H1 (cell line): Measurements from ENCODE around the gene TOMM34. TPM values are rescaled to one million over a fixed set of nuclear protein-coding genes. Genes with fewer than 3 reads are reported as not detected.

Source experiments
- CTCF ChIA-PET: fragments of 300-600 bp; sonication (Branson Sonifier 250); formaldehyde crosslinking; loops from one replicate; lab custom pipeline; 2021; ENCODE audit not compliant: partially characterized antibody; lab: Charles Lee
- POLR2A ChIA-PET: fragments of 300-600 bp; sonication (Branson Sonifier 250); formaldehyde crosslinking; loops from one replicate; lab custom pipeline; 2021; ENCODE audit warnings: inconsistent platforms; ENCODE audit not compliant: partially characterized antibody; lab: Charles Lee
- DNase-seq, 2 experiments: peaks; one replicate each; pipeline versions ENCODE4 v3.0.0 to v3.0.0-alpha.2; 2010 to 2022; ENCODE audit warnings: low spot score in 2 of 2, low read depth in 1 of 2, mixed read lengths in 1 of 2
- FAIRE-seq: peaks from 2 replicates; lab custom pipeline; 2011; peaks lifted over from hg19 to GRCh38; lab: Jason Lieb, UNC
- H2AFZ ChIP-seq: 2 replicates; pipeline ENCODE4 v1.8.1; 2012; ENCODE audit warnings: low read length, inconsistent platforms
- H2AK5ac ChIP-seq: 2 replicates; pipeline ENCODE4 v1.6.1; 2013; ENCODE audit warnings: low read depth, low read length
- H2BK120ac ChIP-seq: replicated peaks from 2 replicates; pipeline ENCODE3; 2013; ENCODE audit warnings: low read depth, low read length, inconsistent platforms
- H2BK12ac ChIP-seq: 2 replicates; pipeline ENCODE4 v1.6.1; 2013; ENCODE audit warnings: low read depth, low read length
- H2BK15ac ChIP-seq: 2 replicates; pipeline ENCODE4 v1.6.1; 2013; ENCODE audit warnings: low read length
- H2BK20ac ChIP-seq: 2 replicates; pipeline ENCODE4 v1.6.1; 2013; ENCODE audit warnings: low read length
- H2BK5ac ChIP-seq: 2 replicates; pipeline ENCODE4 v1.6.1; 2013; ENCODE audit warnings: low read depth, low read length
- H3K14ac ChIP-seq: 2 replicates; pipeline ENCODE4 v1.6.1; 2013; ENCODE audit warnings: inconsistent platforms; ENCODE audit not compliant: insufficient read length
- H3K18ac ChIP-seq: 2 replicates; pipeline ENCODE4 v1.6.1; 2013; ENCODE audit warnings: low read length; ENCODE audit errors: extremely low read depth
- H3K23ac ChIP-seq: 2 replicates; pipeline ENCODE4 v1.6.1; 2013; ENCODE audit warnings: inconsistent platforms; ENCODE audit not compliant: insufficient read length
- H3K23me2 ChIP-seq: 2 replicates; pipeline ENCODE4 v1.6.1; 2013; ENCODE audit warnings: low read depth, low read length
- H3K27ac ChIP-seq: 2 replicates; pipeline ENCODE4 v1.6.1; 2011; ENCODE audit warnings: low read depth, low read length, inconsistent platforms
- H3K27me3 ChIP-seq, 4 experiments: replicated peaks in 1 of 4; 1 replicate in 1 of 4; 2 replicates in 3 of 4; pipeline versions ENCODE4 v1.6.1 to v1.8.1; 2011 to 2013; ENCODE audit warnings: low read length in 3 of 4, mild to moderate bottlenecking in 3 of 4, inconsistent platforms in 2 of 4, mixed read lengths in 2 of 4, moderate library complexity in 1 of 4; ENCODE audit not compliant: control insufficient read depth in 3 of 4, insufficient read depth in 3 of 4; ENCODE audit errors: extremely low read depth in 1 of 4
- H3K36me3 ChIP-seq, 4 experiments: 2 replicates each; pipeline versions ENCODE4 v1.6.1 to v1.8.1; 2011 to 2013; ENCODE audit warnings: mild to moderate bottlenecking in 4 of 4, low read length in 3 of 4, moderate library complexity in 2 of 4, control low read depth in 1 of 4, inconsistent platforms in 1 of 4; ENCODE audit not compliant: insufficient read depth in 4 of 4, control insufficient read depth in 2 of 4
- H3K4ac ChIP-seq: replicated peaks from 2 replicates; pipeline ENCODE3; 2013; ENCODE audit warnings: low read length, low read depth, mixed read lengths, inconsistent platforms; ENCODE audit not compliant: insufficient read length
- H3K4me1 ChIP-seq, 4 experiments: replicated peaks in 1 of 4; 1 replicate in 1 of 4; 2 replicates in 3 of 4; pipeline versions ENCODE4 v1.6.1 to v1.8.1; 2011 to 2013; ENCODE audit warnings: low read length in 3 of 4, inconsistent platforms in 2 of 4, mixed read lengths in 1 of 4; ENCODE audit not compliant: insufficient read depth in 4 of 4, control insufficient read depth in 3 of 4
- H3K4me2 ChIP-seq, 2 experiments: 2 replicates each; pipeline versions ENCODE4 v1.6.1 to v1.8.1; 2011 to 2013; ENCODE audit warnings: low read depth in 2 of 2, low read length in 2 of 2, control low read depth in 1 of 2, inconsistent platforms in 1 of 2, mild to moderate bottlenecking in 1 of 2; ENCODE audit not compliant: insufficient read depth in 1 of 2
- H3K4me3 ChIP-seq, 4 experiments: fragments of 200-600, 300-600 bp in 1 of 4; sonication (generic), shearing (Covaris generic), sonication (Bioruptor Twin) in 1 of 4; 2 replicates each; pipeline versions ENCODE4 v1.5.1 to v1.8.1; 2011 to 2016; ENCODE audit warnings: low read length in 4 of 4, low read depth in 3 of 4, control low read depth in 2 of 4, inconsistent platforms in 2 of 4, mild to moderate bottlenecking in 2 of 4, mixed read lengths in 1 of 4, moderate library complexity in 1 of 4; ENCODE audit not compliant: insufficient read depth in 2 of 4; ENCODE audit errors: extremely low read depth in 1 of 4
- H3K56ac ChIP-seq: replicated peaks from 2 replicates; pipeline ENCODE3; 2013; ENCODE audit warnings: low read depth, mild to moderate bottlenecking, mixed read lengths, low read length, inconsistent platforms; ENCODE audit not compliant: insufficient read length
- H3K79me1 ChIP-seq: 2 replicates; pipeline ENCODE4 v1.6.1; 2013; ENCODE audit warnings: low read depth, low read length, control low read depth
- H3K79me2 ChIP-seq, 2 experiments: 2 replicates each; pipeline versions ENCODE4 v1.6.1 to v1.8.1; 2012 to 2013; ENCODE audit warnings: low read length in 2 of 2, mild to moderate bottlenecking in 2 of 2, inconsistent platforms in 1 of 2; ENCODE audit not compliant: insufficient read depth in 2 of 2, control insufficient read depth in 1 of 2
- H3K9ac ChIP-seq, 4 experiments: replicated peaks in 1 of 4; 1 replicate in 1 of 4; 2 replicates in 3 of 4; pipeline versions ENCODE4 v1.6.1 to v1.8.1; 2011 to 2013; ENCODE audit warnings: low read depth in 3 of 4, low read length in 3 of 4, control low read depth in 2 of 4, mild to moderate bottlenecking in 2 of 4, moderate library complexity in 2 of 4, inconsistent platforms in 1 of 4; ENCODE audit errors: extremely low read depth in 1 of 4
- H3K9me3 ChIP-seq, 2 experiments: 2 replicates each; pipeline versions ENCODE4 v1.6.1 to v1.8.1; 2012 to 2013; ENCODE audit warnings: mild to moderate bottlenecking in 2 of 2, moderate library complexity in 2 of 2, control low read depth in 1 of 2, inconsistent platforms in 1 of 2, low read depth in 1 of 2, low read length in 1 of 2, mixed read lengths in 1 of 2; ENCODE audit not compliant: insufficient read depth in 2 of 2
- H4K20me1 ChIP-seq, 2 experiments: replicated peaks in 1 of 2; 2 replicates each; pipeline versions ENCODE3 to v1.8.1; 2011 to 2013; ENCODE audit warnings: inconsistent platforms in 2 of 2, low read length in 2 of 2, mild to moderate bottlenecking in 1 of 2; ENCODE audit not compliant: insufficient read depth in 2 of 2, control insufficient read depth in 1 of 2
- H4K5ac ChIP-seq: 2 replicates; pipeline ENCODE4 v1.6.1; 2013; ENCODE audit warnings: low read length, low read depth, mixed read lengths, inconsistent platforms; ENCODE audit not compliant: insufficient read length
- H4K8ac ChIP-seq: 2 replicates; pipeline ENCODE4 v1.8.0; 2013; ENCODE audit warnings: mild to moderate bottlenecking, moderate library complexity, low read length, inconsistent platforms; ENCODE audit not compliant: insufficient read depth; ENCODE audit errors: extremely low read depth
- H4K91ac ChIP-seq: replicated peaks from 2 replicates; pipeline ENCODE3; 2013; ENCODE audit warnings: low read length, mixed read lengths, inconsistent platforms; ENCODE audit not compliant: insufficient read length
- ASH2L ChIP-seq: fragments of 200-600, 300-600 bp; sonication (generic); IDR thresholded peaks from one replicate; pipeline ENCODE4 v1.7.1; 2017; ENCODE audit warnings: low read length
- ATF3 ChIP-seq: IDR thresholded peaks from 2 replicates; pipeline ENCODE4 v1.6.1; 2011; ENCODE audit warnings: low read depth, mild to moderate bottlenecking, low read length; ENCODE audit not compliant: insufficient read depth
- CEBPB ChIP-seq: IDR thresholded peaks from 2 replicates; pipeline ENCODE4 v1.6.1; 2012; ENCODE audit warnings: low read depth, low read length
- CHD2 ChIP-seq: IDR thresholded peaks from 2 replicates; pipeline ENCODE4 v1.6.1; 2012; ENCODE audit warnings: low read length, improper control_type of control experiment
- GABPA ChIP-seq: IDR thresholded peaks from 2 replicates; pipeline ENCODE4 v1.6.1; 2011; ENCODE audit warnings: mild to moderate bottlenecking, low read length, moderate library complexity, borderline replicate concordance; ENCODE audit not compliant: insufficient read depth
- HDAC6 ChIP-seq: IDR thresholded peaks from one replicate; pipeline ENCODE4 v1.7.1; 2012; ENCODE audit warnings: low read depth, mild to moderate bottlenecking, inconsistent platforms, low read length, moderate library complexity
- NANOG ChIP-seq: IDR thresholded peaks from 2 replicates; pipeline ENCODE4 v1.6.1; 2011; ENCODE audit warnings: low read length, low read depth, mild to moderate bottlenecking, inconsistent platforms; ENCODE audit not compliant: insufficient read depth, poor library complexity, severe bottlenecking
- SIN3A ChIP-seq, 2 experiments: IDR thresholded peaks in 1 of 2; conservative IDR thresholded peaks in 1 of 2; 2 replicates each; pipeline ENCODE4 v1.6.1; 2011 to 2012; ENCODE audit warnings: low read length in 2 of 2, improper control_type of control experiment in 1 of 2, low read depth in 1 of 2, mild to moderate bottlenecking in 1 of 2
- TAF7 ChIP-seq: optimal IDR thresholded peaks from 2 replicates; pipeline ENCODE3; 2011; ENCODE audit warnings: low read depth, mild to moderate bottlenecking, inconsistent platforms, low read length, moderate library complexity, borderline replicate concordance
- WGBS, 2 experiments: shearing (Covaris generic) in 1 of 2; methylation state at CpG; one replicate each; pipeline versions ENCODE4 v1.1.6 to v1.1.7; 2013 to 2015; ENCODE audit warnings: low lambda C conversion rate in 2 of 2, mixed read lengths in 2 of 2, inconsistent platforms in 1 of 2, low coverage in 1 of 2, missing lambda C conversion rate in 1 of 2; ENCODE audit not compliant: insufficient replicate concordance in 2 of 2, insufficient coverage in 1 of 2, insufficient read length in 1 of 2; ENCODE audit errors: extremely low coverage in 1 of 2, missing lambda C conversion rate in 1 of 2; 5-methylcytosine and 5-hydroxymethylcytosine counted together
- polyA plus RNA-seq, 7 experiments: library from polyadenylated mRNA; depleted of rRNA in 3 of 7; stranded (reverse) in 5 of 7; unstranded in 2 of 7; fragments of >200 nt in 5 of 7; fragments of 200-250 nt in 2 of 7; gene quantifications; 1 replicate in 5 of 7; 2 replicates in 1 of 7; 4 replicates in 1 of 7; pipeline versions ENCODE4 v1.2.1 to v1.2.3, GENCODE V29; 2011 to 2013; ENCODE audit warnings: missing spikeins in 2 of 7, mixed read lengths in 2 of 7
- total RNA-seq: library from RNA; stranded (reverse); fragmentation: NEBNext Ultra II Directional; extraction: Animal tissue kit (Norgen Biotek cat#: 25700); gene quantifications from 2 replicates; pipeline ENCODE4 v1.2.1, GENCODE V29; 2021

The TOMM34 gene
- total and polyA plus RNA-seq, 2 of the 8 experiments (the other 6 are each of a cell fraction or from before 2014, with no cell fraction given) = 32.1 to 35.1 TPM

GRCh38 chr20:44958276-44958675 lies 1.9 kb downstream of the TOMM34 start:
- no peak for FAIRE-seq
- no peak overlapping the region for H3K9ac ChIP-seq
- WGBS, 2 experiments = 91% methylated on average over 8 of the region's 8 CpGs; no CpG with 5 or more reads in 1 of the 2 experiments

More at GRCh38 chr20:44958276-44958675, 1.9 kb downstream of the TOMM34 start:
- H4K20me1 ChIP-seq = peaks cover 2 to 6% of the 10 kb centered on the region in 2 experiments
- no peak for DNase-seq
- no peak overlapping the region for H3K14ac ChIP-seq
- H3K36me3 ChIP-seq = peaks cover 11 to 33% (median 24%) of the 10 kb centered on the region in 4 experiments
- no peak overlapping the region for H2BK20ac ChIP-seq
- peaks cover 0 to 7% (median 2%) of the 10 kb centered on the region in 4 experiments; a peak in 3 of 7 replicates for H3K27me3 ChIP-seq
- H2BK12ac ChIP-seq = no peak overlapping the region
- H3K27ac ChIP-seq = no peak overlapping the region
- no peak overlapping the region for H3K23ac ChIP-seq
- no peak overlapping the region for H2AK5ac ChIP-seq
- H3K18ac ChIP-seq = no peak overlapping the region
- no peak overlapping the region; a peak in 1 of 4 replicates for H3K4me2 ChIP-seq
- no peak overlapping the region for H3K56ac ChIP-seq
- H2AFZ ChIP-seq = no peak overlapping the region
- H2BK15ac ChIP-seq = no peak overlapping the region
- H2BK5ac ChIP-seq = no peak overlapping the region
- no peak for TF ChIP-seq TAF7
- TF ChIP-seq HDAC6 = no peak
- no peak for TF ChIP-seq CHD2
- no peak for TF ChIP-seq NANOG
- TF ChIP-seq SIN3A (conservative IDR thresholded peaks at IDR 0.05 in 1 of 2, IDR thresholded peaks at IDR 0.05 in 1 of 2; ENCODE audit: low read depth in 1 of 2, low read length in 2 of 2) = no peak
- no peak for TF ChIP-seq ATF3
- no peak for TF ChIP-seq GABPA
- TF ChIP-seq ASH2L = no peak
- TF ChIP-seq CEBPB = no peak
- 0 out of 8 replicates have a peak overlapping the region, but pooled peaks of 1 of the 4 experiments have one; percentile 79 for H3K4me3 ChIP-seq
- no peaks in the 10 kb centered on the region for H3K9me3 ChIP-seq
- no peak overlapping the region for H4K5ac ChIP-seq
- no peak overlapping the region for H3K4ac ChIP-seq
- no peak overlapping the region for H2BK120ac ChIP-seq
- no peak overlapping the region for H4K91ac ChIP-seq
- no peak overlapping the region for H4K8ac ChIP-seq
- H3K4me1 ChIP-seq = peaks cover 0 to 10% (median 4%) of the 10 kb centered on the region in 4 experiments; a peak in 5 of 7 replicates
- POLR2A ChIA-PET = interaction anchor here (1.0 to 1.1 kb wide), 2 partner anchors 15 to 75 kb away, joined by 3 to 4 read pairs; no protein-coding TSS in a partner anchor
- H3K79me1 ChIP-seq = peaks cover 8% of the 10 kb centered on the region
- CTCF ChIA-PET = interaction anchor here (0.7 to 2.7 kb wide), 4 partner anchors 9 to 424 kb away, joined by 3 to 8 read pairs (median 4); no protein-coding TSS in a partner anchor
- H3K79me2 ChIP-seq = peaks cover 3 to 20% of the 10 kb centered on the region in 2 experiments; a peak in 3 of 4 replicates
- peaks cover 5% of the 10 kb centered on the region; the same call in 1 of the 2 replicates for H3K23me2 ChIP-seq
